Endothelial cell of umbilical vein (primary cell): ENCODE measurements around the gene SLCO2A1. TPM values are rescaled to one million over a fixed set of nuclear protein-coding genes. Genes with fewer than 3 reads are reported as not detected.

ENCODE experiments used
- BruUV-seq: library from RNA; stranded (reverse); fragments of 400-500 nt; replicated peaks from 2 replicates; lab custom pipeline; 2021; lab: Mats Ljungman, UMichigan
- CTCF ChIA-PET: fragments of 300-600, 350-600 bp; sonication (Branson Sonifier 250); formaldehyde crosslinking; loops from one replicate; lab custom pipeline; 2021; ENCODE audit warnings: antibody characterized with exemption, inconsistent platforms; lab: Charles Lee
- POLR2A ChIA-PET: fragments of 300-600, 350-600 bp; sonication (Branson Sonifier 250); formaldehyde crosslinking; loops from one replicate; lab custom pipeline; 2021; ENCODE audit warnings: antibody characterized with exemption, inconsistent platforms; lab: Charles Lee
- DNase-seq: peaks from one replicate; pipeline ENCODE4 v3.0.0-alpha.2; 2011; ENCODE audit warnings: low read depth, low spot score
- FAIRE-seq: peaks from 2 replicates; lab custom pipeline; 2011; peaks lifted over from hg19 to GRCh38; lab: Jason Lieb, UNC
- H2AFZ ChIP-seq: 2 replicates; pipeline ENCODE4 v1.6.0; 2012; ENCODE audit warnings: low read depth, low read length, control low read depth, inconsistent platforms
- H3K27ac ChIP-seq: 2 replicates; pipeline ENCODE4 v1.5.1; 2011; ENCODE audit warnings: low read depth, mild to moderate bottlenecking, control low read depth, low read length, moderate library complexity; ENCODE audit not compliant: insufficient read depth
- H3K27me3 ChIP-seq, 2 experiments: 2 replicates each; pipeline versions ENCODE4 v1.6.0 to v1.6.1; 2011; ENCODE audit warnings: low read length in 2 of 2, mixed read lengths in 1 of 2; ENCODE audit not compliant: control insufficient read depth in 2 of 2, insufficient read depth in 2 of 2
- H3K36me3 ChIP-seq, 2 experiments: 2 replicates in 1 of 2; 3 replicates in 1 of 2; pipeline ENCODE4 v1.5.1; 2011; ENCODE audit warnings: low read length in 2 of 2, mild to moderate bottlenecking in 1 of 2, moderate library complexity in 1 of 2; ENCODE audit not compliant: control insufficient read depth in 2 of 2, insufficient read depth in 2 of 2; ENCODE audit errors: extremely low read depth in 1 of 2
- H3K4me1 ChIP-seq: 3 replicates; pipeline ENCODE4 v1.5.1; 2011; ENCODE audit warnings: mild to moderate bottlenecking, low read length; ENCODE audit not compliant: control insufficient read depth, insufficient read depth; ENCODE audit errors: extremely low read depth
- H3K4me2 ChIP-seq: 2 replicates; pipeline ENCODE4 v1.6.1; 2011; ENCODE audit warnings: low read length, control low read depth, mixed read lengths; ENCODE audit not compliant: insufficient read depth
- H3K4me3 ChIP-seq, 3 experiments: fragments of 200-600 bp in 1 of 3; sonication (generic), shearing (Covaris generic) in 1 of 3; replicated peaks in 1 of 3; 2 replicates each; pipeline ENCODE4 v1.5.1; 2011 to 2016; ENCODE audit warnings: control low read depth in 3 of 3, low read length in 3 of 3, mild to moderate bottlenecking in 2 of 3, inconsistent platforms in 1 of 3, low read depth in 1 of 3, moderate library complexity in 1 of 3; ENCODE audit not compliant: insufficient read depth in 1 of 3
- H3K79me2 ChIP-seq: 2 replicates; pipeline ENCODE4 v1.6.0; 2012; ENCODE audit warnings: low read length, inconsistent platforms; ENCODE audit not compliant: control insufficient read depth, insufficient read depth
- H3K9ac ChIP-seq: replicated peaks from 2 replicates; pipeline ENCODE3; 2011; ENCODE audit warnings: low read length, control low read depth; ENCODE audit not compliant: insufficient read depth; ENCODE audit errors: extremely low read depth
- H3K9me1 ChIP-seq: replicated peaks from 3 replicates; pipeline ENCODE4 v1.6.0; 2011; ENCODE audit warnings: mild to moderate bottlenecking, low read length; ENCODE audit not compliant: control insufficient read depth, insufficient read depth; ENCODE audit errors: extremely low read depth
- H3K9me3 ChIP-seq: replicated peaks from 2 replicates; pipeline ENCODE4 v1.5.1; 2012; ENCODE audit warnings: low read length, inconsistent platforms; ENCODE audit not compliant: control insufficient read depth, insufficient read depth
- H4K20me1 ChIP-seq: replicated peaks from 2 replicates; pipeline ENCODE3; 2011; ENCODE audit warnings: mild to moderate bottlenecking, low read length; ENCODE audit not compliant: control insufficient read depth, insufficient read depth; ENCODE audit errors: extremely low read depth
- CTCF ChIP-seq, 2 donors: IDR thresholded peaks; 1 replicate in 1 of 2; 2 replicates in 1 of 2; pipeline ENCODE4 v1.5.1; 2011; ENCODE audit warnings: low read length in 2 of 2, mild to moderate bottlenecking in 2 of 2, moderate library complexity in 2 of 2, control low read depth in 1 of 2, inconsistent platforms in 1 of 2, low read depth in 1 of 2; ENCODE audit not compliant: insufficient read depth in 1 of 2; ENCODE audit errors: extremely low read depth in 1 of 2
- EZH2 ChIP-seq: IDR thresholded peaks from 2 replicates; pipeline ENCODE4 v1.6.1; 2012; ENCODE audit warnings: borderline replicate concordance, low read depth, mild to moderate bottlenecking, moderate library complexity, low read length, inconsistent platforms; ENCODE audit not compliant: severe bottlenecking
- FOS ChIP-seq: IDR thresholded peaks from 2 replicates; pipeline ENCODE4 v1.6.1; 2011; ENCODE audit warnings: mild to moderate bottlenecking, low read length, moderate library complexity, borderline replicate concordance; ENCODE audit not compliant: insufficient read depth
- GATA2 ChIP-seq: IDR thresholded peaks from 2 replicates; pipeline ENCODE4 v1.7.0; 2011; ENCODE audit warnings: low read depth, mild to moderate bottlenecking, moderate library complexity, mixed read lengths, low read length; ENCODE audit not compliant: insufficient read length, insufficient read depth
- JUN ChIP-seq: IDR thresholded peaks from 2 replicates; pipeline ENCODE4 v1.6.1; 2011; ENCODE audit warnings: borderline replicate concordance, low read depth; ENCODE audit not compliant: insufficient read length, insufficient read depth
- MAX ChIP-seq: IDR thresholded peaks from 2 replicates; pipeline ENCODE4 v1.6.1; 2011; ENCODE audit not compliant: insufficient read depth, insufficient read length
- MYC ChIP-seq: IDR thresholded peaks from one replicate; pipeline ENCODE4 v1.6.1; 2011; ENCODE audit warnings: mild to moderate bottlenecking, low read depth, low read length
- POLR2A ChIP-seq: IDR thresholded peaks from 2 replicates; pipeline ENCODE4 v1.6.1; 2012; ENCODE audit warnings: low read depth, mild to moderate bottlenecking, control low read depth, low read length
- POLR2AphosphoS5 ChIP-seq: IDR thresholded peaks from 2 replicates; pipeline ENCODE4 v1.6.1; 2012; ENCODE audit warnings: low read depth, mild to moderate bottlenecking, control low read depth, low read length, moderate library complexity; ENCODE audit not compliant: insufficient read depth
- dilution Hi-C: fragments of 300-500 bp; cut with MboI; formaldehyde crosslinking; loops from one replicate; pipeline ENCODE4 v1.15.0; 2019; ENCODE audit warnings: low sequenced_read_pairs; ENCODE audit not compliant: extremely low pct_ligation_motif_present
- intact Hi-C: fragments of 100-400 bp; cut with micrococcal nuclease; formaldehyde crosslinking; loops from one replicate; pipeline ENCODE4 v1.10.0; 2022
- polyA plus RNA-seq, 4 experiments: library from polyadenylated mRNA; depleted of rRNA in 3 of 4; stranded (reverse) in 3 of 4; unstranded in 1 of 4; fragments of >200 nt; gene quantifications; 2 replicates each; pipeline versions ENCODE4 v1.2.1 to v1.2.3, GENCODE V29; 2011 to 2012; ENCODE audit warnings: missing spikeins in 1 of 4
- total RNA-seq: library from RNA; stranded (reverse); gene quantifications from 2 replicates; pipeline ENCODE4 v1.2.3, GENCODE V29; 2021

Gene SLCO2A1
- total and polyA plus RNA-seq, 2 donors (not counting 3 experiments of a cell fraction or from before 2014, with no cell fraction given), result 1.4 to 11.9 TPM

GRCh38 chr3:134079111-134079547, 49.4 kb upstream of the SLCO2A1 start:
- dilution Hi-C loops, result no loop called here
- no peak overlapping the region for H3K4me3 ChIP-seq
- H3K4me1 ChIP-seq, result no peaks in the 10 kb centered on the region
- DNase-seq (no peak), FAIRE-seq (no peak)
- no peak overlapping the region for H2AFZ ChIP-seq
- ChIA-PET CTCF (no interaction called here), POLR2A (no interaction called here)
- no peak overlapping the region for H3K4me2 ChIP-seq
- no peaks in the 10 kb centered on the region for H3K9me3 ChIP-seq
- H3K27me3 ChIP-seq, result no peaks in the 10 kb centered on the region
- H3K9me1 ChIP-seq, result no peaks in the 10 kb centered on the region
- H3K27ac ChIP-seq, result no peak overlapping the region
- H3K36me3 ChIP-seq, result no peaks in the 10 kb centered on the region
- H3K79me2 ChIP-seq, result no peaks in the 10 kb centered on the region
- no peak overlapping the region for H3K9ac ChIP-seq
- no TSS peak for BruUV-seq
- H4K20me1 ChIP-seq, result no peaks in the 10 kb centered on the region
- no peak for TF ChIP-seq GATA2
- no peak for TF ChIP-seq CTCF (IDR thresholded peaks at IDR 0.05; ENCODE audit: extremely low read depth in 1 of 2, insufficient read depth in 1 of 2, low read depth in 1 of 2, low read length in 2 of 2)
- no peak for TF ChIP-seq MAX
- TF ChIP-seq MYC, result no peak
- TF ChIP-seq POLR2A, result no peak
- no peak for TF ChIP-seq JUN
- no peak for TF ChIP-seq EZH2
- TF ChIP-seq POLR2AphosphoS5, result no peak
- no peak for TF ChIP-seq FOS
- intact Hi-C loops, result no loop called here
